ENCODE results near the gene TRIM31. TPM values are rescaled to one million over a fixed set of nuclear protein-coding genes. Genes with fewer than 3 reads are reported as not detected.

The TRIM31 gene
- total RNA-seq, 1 experiment from 2014 or later: not detected

DNA sequence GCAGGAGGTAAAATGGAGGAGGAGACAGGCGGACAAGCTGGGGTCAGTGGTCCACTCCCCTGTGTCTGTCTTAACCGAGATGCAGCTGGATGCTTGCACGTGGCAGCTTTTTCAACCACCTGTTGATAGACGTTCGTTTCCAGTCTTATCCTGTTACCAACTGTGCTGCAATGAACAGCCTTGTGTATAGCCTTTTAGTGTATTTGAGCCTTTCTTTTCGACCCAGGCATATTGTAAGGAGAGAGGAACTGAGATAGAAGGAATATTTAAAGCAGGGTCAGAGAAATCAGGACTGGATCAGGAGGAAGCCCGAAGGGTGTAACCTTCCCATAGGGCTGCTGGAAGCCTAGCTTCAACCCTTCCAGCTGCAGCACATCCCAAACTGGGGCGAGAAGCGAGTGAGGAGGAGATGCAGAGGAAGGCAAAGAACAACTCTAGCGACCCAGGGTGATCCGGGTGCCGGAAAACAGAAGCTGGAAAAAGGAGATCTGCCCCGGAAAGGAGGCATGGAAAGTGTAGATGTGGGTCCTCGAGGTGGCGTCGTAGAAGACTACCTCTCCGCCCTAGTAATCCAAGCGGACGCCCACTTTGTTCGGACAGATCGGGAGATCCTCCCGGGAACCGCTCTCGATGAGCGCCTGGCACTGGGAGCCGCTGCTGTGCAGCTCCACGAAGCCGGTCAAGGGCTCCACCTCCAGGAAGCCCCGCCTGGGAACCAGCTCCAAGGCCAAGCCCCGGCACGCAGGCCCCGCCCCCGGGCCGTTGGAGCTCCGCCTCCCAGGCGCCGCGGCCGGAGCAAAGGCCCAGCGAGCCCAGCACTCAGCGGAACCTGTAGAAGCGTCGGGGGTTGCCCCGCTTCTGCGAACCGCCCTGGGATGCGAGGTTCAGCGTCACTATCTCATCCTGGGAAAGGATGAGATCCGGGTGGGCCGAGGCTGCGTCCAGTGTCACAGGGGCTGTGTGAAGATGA, 11.2 kb downstream of the TRIM31 start:
- no peak overlapping the region for H3K14ac ChIP-seq (ENCODE audit: insufficient read depth, low read length)
- H3K56ac ChIP-seq (ENCODE audit: insufficient read length, low read depth, low read length): no peak overlapping the region
- H3K27ac ChIP-seq (ENCODE audit: insufficient read length, low read depth, low read length): no peak overlapping the region
- H3K9ac ChIP-seq (ENCODE audit: extremely low read depth, insufficient read length, low read length): no peak overlapping the region
- TF ChIP-seq CTCF (conservative IDR thresholded peaks at IDR 0.05): no peak; the same call in 2 of the 3 replicates
- peak; percentile 95 for DNase-seq
- Mint-ChIP-seq H3K27ac (no peak overlapping the region), H3K4me3 (peak overlapping the region; percentile 52 to 83), H3K9me3 (peaks cover 0 to 5% of the 10 kb centered on the region in 2 experiments; a peak in 3 of 5 replicates), H3K36me3 (ENCODE audit: insufficient read depth in 1 of 3, low read depth in 3 of 3) (peaks cover 0 to 2% (median 0%) of the 10 kb centered on the region in 3 experiments; a peak in 1 of 7 replicates), H3K27me3 (ENCODE audit: low read depth) (peaks cover 97% of the 10 kb centered on the region), H3K4me1 (peaks cover 37 to 39% of the 10 kb centered on the region in 2 experiments)
- H4K91ac ChIP-seq (ENCODE audit: insufficient read length, low read depth, low read length): no peak overlapping the region
- no peak overlapping the region for H2BK12ac ChIP-seq (ENCODE audit: insufficient read length, low read depth, low read length)
- H3K79me1 ChIP-seq (ENCODE audit: insufficient read depth, low read depth, low read length, poor library complexity, severe bottlenecking): no peaks in the 10 kb centered on the region
- no peak overlapping the region for H2AK5ac ChIP-seq (ENCODE audit: insufficient read length, low read length)
- H2BK15ac ChIP-seq (ENCODE audit: low read depth, low read length): no peak overlapping the region
- no peak overlapping the region for H4K5ac ChIP-seq (ENCODE audit: insufficient read length, low read depth, low read length)
- H2BK5ac ChIP-seq (ENCODE audit: insufficient read length, low read length): no peak overlapping the region
- no peak overlapping the region for H2BK20ac ChIP-seq (ENCODE audit: low read depth, low read length, poor library complexity, severe bottlenecking)
- no peak overlapping the region for H3K23ac ChIP-seq (ENCODE audit: insufficient read length, low read depth, low read length)
- peaks cover 22% of the 10 kb centered on the region for H3K23me2 ChIP-seq (ENCODE audit: insufficient read length, low read depth, low read length, poor library complexity, severe bottlenecking)
- H3K4me1 ChIP-seq (ENCODE audit: insufficient read depth, low read length): peaks cover 5% of the 10 kb centered on the region; the same call in 1 of the 2 replicates
- H3K4me2 ChIP-seq (ENCODE audit: insufficient read depth, insufficient read length, low read length): peak overlapping the region; percentile 95
- no peaks in the 10 kb centered on the region for H3K79me2 ChIP-seq (ENCODE audit: insufficient read depth, low read length)
- no peaks in the 10 kb centered on the region for H3K9me3 ChIP-seq (ENCODE audit: control insufficient read depth, low read depth, low read length)
- H3T11ph ChIP-seq (ENCODE audit: low read length): no peak overlapping the region
- H3K27me3 ChIP-seq (ENCODE audit: insufficient read depth, low read length): peaks cover 36% of the 10 kb centered on the region; the same call in 1 of the 2 replicates
- no peak overlapping the region for H3K18ac ChIP-seq (ENCODE audit: insufficient read length, low read depth, low read length)
- H4K20me1 ChIP-seq (ENCODE audit: control insufficient read depth, insufficient read depth, insufficient read length): no peaks in the 10 kb centered on the region
- H2AFZ ChIP-seq (ENCODE audit: low read length): no peak overlapping the region
- no CpG with 5 or more reads among the region's 51 CpGs for WGBS (ENCODE audit: extremely low coverage, insufficient read length, low lambda C conversion rate)
- H4K8ac ChIP-seq (replicated peaks; ENCODE audit: insufficient read length, low read depth, low read length): no peak overlapping the region
- H3K4ac ChIP-seq (ENCODE audit: low read depth, low read length): no peak overlapping the region
- H2BK120ac ChIP-seq (ENCODE audit: low read depth, low read length, poor library complexity, severe bottlenecking): no peak overlapping the region
